D721Med (cell line): ENCODE results near the gene ZNF451.
A peak's percentile ranks its signal among the peaks of the same experiment; 100 is the strongest.
"Not testable (repeated sequence)": the region's sequence is repeated elsewhere in the genome, so short reads cannot be mapped to it uniquely, and the experiment has no call there.

Experiments
- DNase-seq: peaks from one replicate; pipeline ENCODE4 v3.0.0; 2011; ENCODE audit warnings: low spot score; ENCODE audit not compliant: insufficient read length
- FAIRE-seq: peaks from 2 replicates; lab custom pipeline; 2011; peaks lifted over from hg19 to GRCh38; lab: Jason Lieb, UNC
- CTCF ChIP-seq: IDR thresholded peaks from 2 replicates; pipeline ENCODE4 v1.5.1; 2012; ENCODE audit warnings: mild to moderate bottlenecking, control low read depth; ENCODE audit not compliant: insufficient read depth; ENCODE audit errors: missing control alignments

ZNF451 gene

GRCh38 chr6:57089687-57090457 lies at the start of gene ZNF451:
TSS of gene ZNF451 (plus strand) at chr6:57090188. CDS start at chr6:57090254, 66 bp downstream.
- TF ChIP-seq CTCF: no peak
- DNase-seq: peak; percentile 39
- no peak for FAIRE-seq

- not testable (repeated sequence) for FAIRE-seq
These were observed 45.9 kb upstream of the ZNF451 start for GRCh38 chr6:57044061-57044460.

GRCh38 chr6:57044568-57044967 lies 45.4 kb upstream of the ZNF451 start:
- FAIRE-seq: no peak
- DNase-seq: no peak
- no peak for TF ChIP-seq CTCF

More at GRCh38 chr6:57044061-57044460, 45.9 kb upstream of the ZNF451 start:
- DNase-seq: not testable (repeated sequence)

- DNase-seq: peak; percentile 46
- FAIRE-seq: not testable (repeated sequence)
These were observed 43.4 kb upstream of the ZNF451 start, which contains the start of gene KIAA1586 for GRCh38 chr6:57046332-57047256. TSS of gene KIAA1586 (plus strand) at chr6:57046693. CDS start at chr6:57046756, 63 bp downstream.

- FAIRE-seq: peak; percentile 85
- not testable (repeated sequence) for DNase-seq
These were observed 42.8 kb upstream of the ZNF451 start for GRCh38 chr6:57047257-57047585.

- peak; percentile 25 for FAIRE-seq
These were observed 42.1 kb upstream of the ZNF451 start for GRCh38 chr6:57047859-57048258.

GRCh38 chr6:57048577-57048976 lies 41.4 kb upstream of the ZNF451 start:
- DNase-seq: no peak
- no peak for TF ChIP-seq CTCF
- no peak for FAIRE-seq

More at GRCh38 chr6:57047859-57048258, 42.1 kb upstream of the ZNF451 start:
- not testable (repeated sequence) for DNase-seq

GRCh38 chr6:57063847-57064246 lies 26.1 kb upstream of the ZNF451 start:
- no peak for TF ChIP-seq CTCF
- FAIRE-seq (no peak), DNase-seq (no peak)

- DNase-seq (no peak), FAIRE-seq (no peak)
- no peak for TF ChIP-seq CTCF
These were observed 25.2 kb upstream of the ZNF451 start for GRCh38 chr6:57064809-57065208.
